Measurements from ENCODE around the gene SPATA31C2.

GRCh38 chr9:88184976-88185375 is 46.7 kb upstream of the SPATA31C2 start:
- TF ChIP-seq CTCF (IDR thresholded peaks at IDR 0.05; ENCODE audit: insufficient read depth, low read length) (no peak), POLR2AphosphoS5 (IDR thresholded peaks at IDR 0.05; ENCODE audit: low read depth) (no peak), REST (IDR thresholded peaks at IDR 0.05; ENCODE audit: insufficient replicate concordance, low read depth) (no peak), SPI1 (IDR thresholded peaks at IDR 0.05; ENCODE audit: borderline replicate concordance, low read depth) (no peak)
